HG03039 (cell line): Measurements from ENCODE around the gene PALM2AKAP2.
"Not testable (repeated sequence)": the region's sequence is repeated elsewhere in the genome, so short reads cannot be mapped to it uniquely, and the experiment has no call there.

Source experiments
- ATAC-seq: cut with Tn5 transposase; IDR thresholded peaks from one replicate; pipeline ENCODE4 v1.9.1; 2021; ENCODE audit warnings: mild to moderate bottlenecking, moderate library complexity; ENCODE audit not compliant: unreplicated experiment

The PALM2AKAP2 gene

DNA sequence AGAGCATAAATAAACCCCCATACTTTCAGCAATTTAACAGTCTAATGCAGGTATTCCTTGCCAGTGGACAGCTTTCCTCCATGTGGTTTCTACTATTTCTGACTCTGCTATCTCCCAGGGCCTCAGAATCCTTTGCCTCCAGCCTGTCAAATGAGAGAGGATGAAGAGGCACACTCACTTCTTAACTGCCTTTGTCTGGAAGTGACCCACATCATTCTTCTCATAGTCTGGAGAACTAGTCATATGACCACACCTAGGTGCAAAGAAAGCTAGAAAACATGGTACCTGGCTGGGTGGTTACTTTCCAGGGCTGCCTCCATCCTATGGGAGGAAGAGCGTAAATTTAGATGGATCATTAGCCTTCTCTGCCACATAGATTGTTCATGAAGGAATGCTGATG is 22.5 kb downstream of the PALM2AKAP2 start:
- no peak for ATAC-seq

DNA sequence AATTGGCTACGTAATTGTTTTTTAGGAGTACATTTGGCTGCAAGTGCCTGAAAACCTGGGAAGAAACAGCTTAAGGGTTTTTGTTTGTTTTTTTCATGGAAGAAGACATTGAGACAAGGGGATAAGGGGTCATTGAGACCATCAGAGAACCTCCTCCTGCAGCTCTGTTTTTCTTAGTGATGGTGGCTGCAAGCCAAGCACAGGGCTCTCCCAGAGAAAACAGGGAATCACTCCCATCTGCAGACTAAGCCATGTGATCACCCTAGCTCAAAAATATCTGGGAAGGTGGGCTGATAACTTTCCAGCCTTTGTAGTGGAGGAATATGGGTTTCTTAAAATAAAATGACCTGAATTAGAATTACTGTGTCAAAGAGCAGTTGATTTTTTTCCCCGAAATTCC is 25.1 kb downstream of the PALM2AKAP2 start:
- no peak for ATAC-seq

DNA sequence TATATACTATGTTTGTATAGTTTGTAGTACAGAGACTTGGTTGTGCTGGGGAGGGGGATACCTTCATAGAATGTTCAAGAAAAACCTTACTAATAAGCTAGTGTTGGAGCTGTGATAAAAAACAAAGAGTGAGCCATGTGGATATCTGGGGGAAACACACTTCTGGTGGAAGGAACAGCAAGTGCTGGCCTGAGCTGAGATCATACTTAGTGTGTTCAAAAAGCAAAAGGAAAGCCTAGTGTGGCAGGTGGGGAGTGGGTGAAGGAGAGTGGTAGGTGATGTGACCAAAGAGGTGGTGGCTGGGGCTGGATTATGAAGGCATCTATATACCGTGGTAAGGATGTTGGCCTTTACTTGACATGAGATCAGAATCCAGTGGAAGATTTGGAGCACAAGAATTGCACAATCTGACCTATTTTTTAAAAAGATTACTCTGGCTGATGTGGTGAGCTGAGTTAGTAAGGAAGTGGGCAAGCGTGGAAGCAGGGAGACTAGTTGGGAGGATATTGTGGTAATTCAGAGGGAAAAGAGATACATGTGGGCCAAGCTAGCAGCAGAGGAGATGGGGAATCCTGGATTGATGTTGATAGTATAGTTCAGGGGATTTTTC is 26.6 kb downstream of the PALM2AKAP2 start:
- ATAC-seq, result no peak

DNA sequence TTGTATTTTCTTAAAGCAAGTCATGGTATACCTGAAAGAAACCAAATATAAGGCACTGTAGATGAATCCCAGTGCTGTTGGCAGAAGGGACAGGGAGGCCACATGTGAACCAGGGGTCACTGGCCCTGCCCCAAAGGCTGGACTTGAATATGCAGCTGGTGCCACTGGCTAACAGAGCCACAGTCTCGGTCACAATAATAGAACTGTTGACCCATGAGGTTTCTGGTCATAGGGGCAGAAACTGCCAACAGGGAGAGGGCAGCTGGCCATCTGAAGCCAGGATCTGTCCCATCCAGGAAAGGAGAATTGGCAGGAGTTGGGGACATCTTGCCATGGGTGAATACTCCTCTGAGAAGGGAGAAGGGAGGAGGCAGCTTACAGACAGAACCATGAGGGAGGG is 31.9 kb downstream of the PALM2AKAP2 start:
- no peak for ATAC-seq

DNA sequence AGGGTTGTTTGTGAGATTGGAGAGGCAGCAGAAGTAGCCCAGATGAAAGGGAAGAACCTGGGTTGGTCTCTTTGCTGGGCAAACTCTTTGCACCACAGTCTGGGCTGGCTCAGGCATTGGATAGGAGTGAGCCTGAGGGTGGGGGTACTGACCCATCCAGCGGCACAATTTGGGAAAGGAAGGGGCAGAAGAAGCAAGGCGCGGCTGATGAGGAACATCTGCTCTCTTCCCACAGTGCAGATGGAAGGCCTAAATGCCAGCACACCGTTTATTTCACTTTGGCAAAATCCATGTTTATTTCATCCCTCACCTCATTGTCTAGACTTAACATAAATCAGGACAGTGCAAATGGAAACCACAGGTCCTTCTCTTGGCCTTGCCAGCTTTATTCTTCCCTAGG is 32.3 kb downstream of the PALM2AKAP2 start:
- no peak for ATAC-seq

DNA sequence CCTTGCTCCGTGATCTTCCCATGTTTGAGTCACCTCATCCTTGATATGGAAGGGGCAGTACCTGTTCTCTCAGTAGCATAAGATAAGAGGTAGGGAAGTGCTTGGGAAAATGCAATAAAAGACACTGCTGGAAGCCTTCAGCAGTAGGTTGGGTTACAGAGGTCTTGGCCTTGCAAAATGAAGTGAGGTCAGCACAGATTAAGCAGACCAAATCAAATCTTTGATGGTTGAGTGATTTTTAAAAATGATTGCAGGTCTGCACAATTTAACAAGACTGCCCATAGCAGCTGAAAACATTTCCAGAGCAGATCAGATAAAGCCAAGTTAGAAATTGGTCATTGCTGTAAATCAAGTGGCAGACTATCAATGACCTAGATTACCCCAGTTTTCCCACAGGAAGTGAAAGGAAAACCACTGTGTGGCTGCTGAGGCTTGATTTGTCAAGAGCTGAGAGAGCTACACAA is 32.9 kb downstream of the PALM2AKAP2 start:
- no peak for ATAC-seq

DNA sequence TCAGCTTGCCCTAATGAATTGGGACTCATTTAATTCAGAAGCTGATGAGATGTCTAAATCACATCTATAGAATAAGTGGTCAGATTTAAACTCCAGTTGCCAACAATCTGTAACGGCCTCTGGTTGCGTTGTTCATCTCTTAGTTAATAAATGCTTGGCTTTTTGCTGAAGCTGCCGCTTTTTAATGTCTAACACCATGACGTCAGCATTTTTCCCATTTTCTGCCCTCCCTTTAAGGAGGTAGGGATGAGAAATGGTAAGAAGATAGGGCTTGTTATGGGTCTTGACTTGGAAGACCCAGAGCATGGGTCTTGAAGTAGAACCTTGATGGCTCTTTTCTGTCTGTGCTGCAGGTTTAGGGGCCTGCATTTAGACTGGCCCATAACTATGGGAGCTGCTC is 33.3 kb downstream of the PALM2AKAP2 start:
- no peak for ATAC-seq

DNA sequence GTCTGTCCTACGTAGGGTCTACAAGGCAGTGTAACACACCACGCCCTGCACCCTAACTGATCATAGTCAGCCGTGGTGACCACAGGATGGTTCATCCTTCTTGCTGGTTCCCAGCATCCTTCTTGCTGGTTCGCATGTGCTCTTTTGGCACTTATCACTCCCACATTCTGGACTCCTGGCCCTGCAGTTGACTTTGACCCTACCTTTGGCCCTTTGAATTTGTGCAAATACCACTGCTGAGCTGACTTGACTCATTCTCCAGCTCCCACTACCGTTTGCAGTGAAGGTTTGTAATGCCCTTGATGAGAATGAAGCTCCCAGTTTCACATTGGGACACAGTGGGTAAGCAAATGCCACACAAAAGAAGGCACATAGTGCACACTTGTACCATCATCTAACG is 33.8 kb downstream of the PALM2AKAP2 start:
- no peak for ATAC-seq

DNA sequence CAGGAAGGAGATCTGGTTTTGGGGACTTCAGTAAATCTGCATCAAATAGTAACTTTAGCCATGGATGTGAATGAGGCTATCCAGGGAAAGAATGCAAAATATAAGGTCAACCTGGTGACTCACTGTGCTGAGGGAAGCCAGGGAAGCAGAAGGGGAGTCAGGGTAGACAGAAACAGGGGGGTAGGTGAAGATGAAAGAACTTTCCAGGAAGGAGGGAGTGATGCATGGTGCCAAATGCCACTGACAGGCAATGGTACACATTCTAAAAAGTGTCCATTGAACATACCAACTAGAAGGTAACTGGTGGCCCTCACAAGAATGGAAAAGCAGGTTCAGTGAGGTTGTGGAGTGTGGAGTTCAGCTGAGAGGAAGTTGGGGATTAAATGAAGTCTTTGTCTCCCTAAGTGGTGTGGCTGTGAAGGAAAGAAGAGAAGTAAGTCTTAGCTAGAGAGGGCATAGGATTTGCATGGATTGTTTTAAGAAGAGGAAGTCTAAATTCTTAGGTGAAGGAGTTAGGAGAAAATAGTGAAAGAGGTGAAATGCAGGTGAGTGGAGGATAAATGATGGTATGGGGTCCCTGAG is 35.5 kb downstream of the PALM2AKAP2 start:
- ATAC-seq, result no peak

DNA sequence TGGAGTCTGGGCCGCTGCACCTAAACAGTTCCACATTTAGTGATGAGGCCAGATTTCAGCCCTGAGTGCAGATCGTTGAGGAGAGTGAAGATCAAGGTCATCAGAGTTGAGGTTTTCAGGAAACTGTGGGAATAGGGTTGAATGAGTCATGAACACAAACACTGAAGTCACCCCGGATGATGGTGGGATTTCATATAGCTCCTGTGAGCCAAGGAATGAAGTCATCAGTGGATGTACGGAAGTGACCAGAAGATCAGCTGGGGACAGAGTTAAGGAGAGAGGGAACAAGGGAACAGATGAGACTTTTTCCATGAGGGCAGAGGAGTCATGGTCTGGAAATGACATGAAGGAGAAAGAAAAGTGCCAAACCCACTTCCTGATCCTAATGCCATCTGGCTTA is 36.5 kb downstream of the PALM2AKAP2 start:
- no peak for ATAC-seq

DNA sequence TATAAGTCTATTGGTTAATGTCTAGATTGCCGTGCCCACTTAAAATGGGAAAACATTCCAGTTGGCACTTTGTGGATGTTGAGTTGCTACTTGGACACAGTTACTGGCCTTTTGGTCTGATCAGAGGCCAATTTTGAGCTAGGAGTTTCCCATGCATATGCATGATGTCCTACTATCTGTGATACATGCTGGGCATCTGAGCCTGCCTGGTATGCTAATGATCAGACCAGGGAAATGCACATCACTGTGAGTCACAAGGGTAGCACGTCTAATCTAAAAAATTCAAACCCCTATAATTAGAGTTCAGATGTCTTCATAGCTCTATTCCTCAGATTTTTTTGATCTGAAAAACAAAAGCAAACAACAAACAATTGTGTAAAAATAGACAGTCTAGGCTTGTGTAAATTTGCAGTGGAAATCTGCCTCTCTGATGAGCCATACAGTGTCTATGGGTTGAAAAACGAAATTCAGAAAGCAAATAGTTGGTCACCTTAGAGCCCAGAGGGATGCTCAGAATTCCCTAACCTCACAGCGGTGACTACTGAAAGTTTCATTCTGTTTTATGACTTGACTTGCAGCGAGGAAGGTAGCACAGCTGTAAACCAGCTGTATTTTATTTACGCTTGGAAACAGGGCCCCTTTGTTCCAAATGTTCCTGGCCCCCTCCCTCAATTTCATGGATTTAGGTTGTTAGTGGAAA is 37.3 kb downstream of the PALM2AKAP2 start:
- ATAC-seq, result no peak

DNA sequence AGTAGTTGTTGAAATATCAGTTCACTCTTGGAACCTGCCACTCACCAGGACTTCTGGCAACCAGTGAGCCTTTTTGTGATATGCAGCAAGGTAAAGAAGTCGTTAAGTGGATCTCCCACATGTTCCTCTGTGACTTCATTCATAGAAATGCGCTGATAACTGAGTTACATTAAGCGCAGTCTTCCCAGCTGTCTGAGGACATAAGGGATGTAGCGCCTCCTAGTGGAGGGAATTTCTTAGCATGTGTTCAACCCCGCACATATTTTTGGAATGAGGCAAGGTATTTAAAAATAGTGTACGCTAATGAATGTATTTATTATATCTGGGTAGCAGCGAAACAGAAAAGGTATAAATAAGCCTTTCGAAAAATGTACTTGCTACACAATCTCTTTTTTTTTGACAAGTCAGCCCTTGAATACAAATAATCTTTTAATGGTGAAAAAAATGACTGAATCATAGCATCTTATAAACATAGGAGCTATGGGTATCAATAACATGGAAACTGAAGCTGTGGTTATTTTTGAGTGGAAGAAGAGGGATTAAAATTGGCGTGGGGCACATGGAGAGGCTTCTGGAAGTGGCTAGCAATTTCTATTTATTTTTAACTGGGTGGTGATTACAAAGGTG is 38.0 kb downstream of the PALM2AKAP2 start:
- no peak for ATAC-seq

DNA sequence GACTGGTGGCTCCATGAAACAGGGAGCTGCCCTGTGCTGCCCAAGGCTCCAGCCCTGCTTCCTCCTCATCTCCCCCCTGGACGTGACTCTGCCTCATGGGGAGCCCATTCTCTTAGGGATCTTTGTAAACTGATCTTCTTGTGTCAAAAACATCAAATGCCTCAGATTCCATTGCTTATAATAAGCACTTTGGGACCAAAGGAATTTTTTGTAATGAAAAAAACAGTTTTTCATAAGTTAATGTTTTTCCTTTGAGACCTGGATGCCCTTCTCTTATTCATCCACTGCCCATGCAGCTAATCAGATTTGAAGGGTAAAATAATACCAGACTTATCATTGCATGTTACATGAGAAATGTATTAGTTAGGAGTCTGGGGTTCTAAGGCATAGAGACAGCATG is 41.7 kb downstream of the PALM2AKAP2 start:
- no peak for ATAC-seq

DNA sequence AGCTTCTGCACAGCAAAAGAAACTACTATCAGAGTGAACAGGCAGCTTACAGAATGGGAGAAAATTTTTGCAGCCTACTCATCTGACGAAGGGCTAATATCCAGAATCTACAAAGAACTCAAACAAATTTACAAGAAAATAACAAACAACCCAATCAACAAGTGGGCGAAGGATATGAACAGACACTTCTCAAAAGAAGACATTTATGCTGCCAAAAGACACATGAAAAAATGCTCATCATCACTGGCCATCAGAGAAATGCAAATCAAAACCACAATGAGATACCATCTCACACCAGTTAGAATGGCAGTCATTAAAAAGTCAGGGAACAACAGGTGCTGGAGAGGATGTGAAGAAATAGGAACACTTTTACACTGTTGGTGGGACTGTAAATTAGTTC is 45.4 kb downstream of the PALM2AKAP2 start:
- ATAC-seq, result not testable (repeated sequence)

DNA sequence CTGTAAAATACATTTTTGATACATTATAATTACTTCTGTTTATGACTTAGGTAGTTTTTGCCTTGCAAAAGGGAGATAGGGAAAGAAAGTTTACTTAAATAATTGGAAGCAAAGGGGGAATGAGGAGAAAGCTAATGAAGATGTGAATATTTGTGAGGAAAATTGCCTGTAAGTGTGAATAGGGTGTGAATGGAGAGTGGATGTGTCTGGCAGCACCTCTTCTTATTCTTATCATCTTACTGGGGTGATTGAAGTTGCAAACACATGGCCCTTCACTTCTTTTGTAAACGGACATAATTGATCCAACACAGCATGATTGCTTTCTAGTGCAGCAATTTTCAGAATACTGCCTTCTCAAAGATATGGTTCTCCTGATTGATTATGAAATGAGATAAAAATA is 46.6 kb downstream of the PALM2AKAP2 start:
- ATAC-seq, result no peak

DNA sequence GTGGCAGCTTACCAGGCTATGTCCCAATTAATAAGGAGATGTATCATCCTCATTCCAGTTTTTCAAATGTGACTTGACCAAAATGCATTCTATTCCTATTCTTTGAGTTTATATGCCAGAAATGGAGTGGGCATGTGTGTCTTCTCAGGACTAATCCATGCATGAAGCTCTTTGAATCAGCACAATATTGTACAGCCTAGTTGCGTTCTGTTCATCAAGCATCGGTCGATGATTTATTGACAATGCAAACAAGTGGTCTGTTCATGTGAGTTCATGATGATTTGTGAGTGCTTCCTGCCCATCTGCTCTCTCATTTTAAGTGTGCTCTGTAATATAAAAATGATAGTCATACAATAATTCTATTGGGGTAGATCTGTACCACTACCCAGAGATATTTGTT is 48.3 kb downstream of the PALM2AKAP2 start:
- no peak for ATAC-seq
